IMR-90 (cell line): Measurements from ENCODE around the gene PNRC2. TPM values are rescaled to one million over a fixed set of nuclear protein-coding genes. Genes with fewer than 3 reads are reported as not detected.

Source experiments
- ATAC-seq: fragments of 200-7000 bp; cut with Tn5 transposase; 2 replicates; pipeline ENCODE4 v1.9.1; 2020; ENCODE audit warnings: low read depth, mild to moderate bottlenecking, moderate library complexity
- BruUV-seq: library from RNA; stranded (reverse); fragments of 400-500 nt; replicated peaks from 2 replicates; lab custom pipeline; 2021; lab: Mats Ljungman, UMichigan
- CTCF ChIA-PET: fragments of 300-600 bp; formaldehyde crosslinking; extraction: SDS; loops from one replicate; lab custom pipeline; 2021; ENCODE audit warnings: antibody characterized with exemption; lab: Yijun Ruan, JAX
- POLR2A ChIA-PET: fragments of 300-600 bp; sonication (Branson Sonifier 250); formaldehyde crosslinking; loops from one replicate; lab custom pipeline; 2022; ENCODE audit warnings: antibody characterized with exemption; ENCODE audit not compliant: unreplicated experiment; lab: Charles Lee
- DNase-seq: peaks from one replicate; pipeline ENCODE4 v3.0.0; 2013
- H2AFZ ChIP-seq: replicated peaks from 2 replicates; pipeline ENCODE3; 2013; ENCODE audit warnings: low read length, mild to moderate bottlenecking; ENCODE audit not compliant: poor library complexity
- H2AK5ac ChIP-seq: 2 replicates; pipeline ENCODE4 v1.6.1; 2013; ENCODE audit warnings: low read depth, low read length, inconsistent platforms
- H2AK9ac ChIP-seq: replicated peaks from 2 replicates; pipeline ENCODE3; 2013; ENCODE audit warnings: mild to moderate bottlenecking, low read depth, low read length, moderate library complexity; ENCODE audit not compliant: poor library complexity
- H2BK120ac ChIP-seq: 2 replicates; pipeline ENCODE4 v1.6.1; 2013; ENCODE audit warnings: low read depth, low read length, inconsistent platforms
- H2BK15ac ChIP-seq: 3 replicates; pipeline ENCODE4 v1.6.1; 2013; ENCODE audit warnings: low read depth, low read length, inconsistent platforms
- H2BK20ac ChIP-seq: 2 replicates; pipeline ENCODE4 v1.6.1; 2013; ENCODE audit warnings: low read depth, mild to moderate bottlenecking, inconsistent platforms, low read length, moderate library complexity
- H2BK5ac ChIP-seq: 2 replicates; pipeline ENCODE4 v1.6.1; 2013; ENCODE audit warnings: mild to moderate bottlenecking, low read depth, low read length, inconsistent platforms; ENCODE audit not compliant: poor library complexity, severe bottlenecking
- H3K14ac ChIP-seq: replicated peaks from 2 replicates; pipeline ENCODE4 v1.6.1; 2013; ENCODE audit warnings: low read depth, low read length, inconsistent platforms
- H3K18ac ChIP-seq: 2 replicates; pipeline ENCODE4 v1.6.1; 2013; ENCODE audit warnings: low read depth, low read length, control low read depth
- H3K23ac ChIP-seq: 2 replicates; pipeline ENCODE4 v1.6.1; 2013; ENCODE audit warnings: low read depth, low read length, inconsistent platforms
- H3K27ac ChIP-seq: 2 replicates; pipeline ENCODE4 v1.5.1; 2013; ENCODE audit warnings: mild to moderate bottlenecking, control low read depth, low read length; ENCODE audit not compliant: insufficient read depth
- H3K27me3 ChIP-seq: 2 replicates; pipeline ENCODE4 v1.6.1; 2013; ENCODE audit warnings: low read length; ENCODE audit not compliant: control insufficient read depth, insufficient read depth
- H3K36me3 ChIP-seq: 2 replicates; pipeline ENCODE4 v1.6.1; 2013; ENCODE audit warnings: low read length, mixed read lengths; ENCODE audit not compliant: control insufficient read depth, insufficient read depth
- H3K4ac ChIP-seq: 2 replicates; pipeline ENCODE4 v1.6.1; 2013; ENCODE audit warnings: low read depth, low read length, inconsistent platforms
- H3K4me1 ChIP-seq: 2 replicates; pipeline ENCODE4 v1.6.1; 2013; ENCODE audit warnings: low read length, mixed read lengths; ENCODE audit not compliant: control insufficient read depth, insufficient read depth
- H3K4me2 ChIP-seq: 2 replicates; pipeline ENCODE4 v1.6.1; 2013; ENCODE audit warnings: low read depth, mild to moderate bottlenecking, control low read depth, low read length, moderate library complexity
- H3K4me3 ChIP-seq: 2 replicates; pipeline ENCODE4 v1.5.1; 2013; ENCODE audit warnings: low read depth, mild to moderate bottlenecking, control low read depth, low read length, moderate library complexity; ENCODE audit not compliant: insufficient read depth
- H3K56ac ChIP-seq: 2 replicates; pipeline ENCODE4 v1.6.1; 2013; ENCODE audit warnings: low read length, inconsistent platforms; ENCODE audit not compliant: insufficient read depth; ENCODE audit errors: extremely low read depth
- H3K79me1 ChIP-seq, 2 experiments: 2 replicates each; pipeline ENCODE4 v1.6.1; 2013; ENCODE audit warnings: low read length in 2 of 2, inconsistent platforms in 1 of 2, low read depth in 1 of 2
- H3K9ac ChIP-seq: 2 replicates; pipeline ENCODE4 v1.6.1; 2013; ENCODE audit warnings: low read depth, low read length, control low read depth
- H3K9me1 ChIP-seq: 2 replicates; pipeline ENCODE4 v1.6.1; 2013; ENCODE audit warnings: low read length, inconsistent platforms; ENCODE audit not compliant: insufficient read depth
- H3K9me3 ChIP-seq: 2 replicates; pipeline ENCODE4 v1.6.1; 2013; ENCODE audit warnings: low read length; ENCODE audit not compliant: control insufficient read depth, insufficient read depth
- H4K20me1 ChIP-seq: 2 replicates; pipeline ENCODE4 v1.6.1; 2013; ENCODE audit warnings: low read length, inconsistent platforms; ENCODE audit not compliant: insufficient read depth
- H4K5ac ChIP-seq: 2 replicates; pipeline ENCODE4 v1.6.1; 2013; ENCODE audit warnings: mild to moderate bottlenecking, low read depth, low read length, control low read depth
- H4K8ac ChIP-seq, 2 experiments: 2 replicates each; pipeline ENCODE4 v1.6.1; 2013; ENCODE audit warnings: low read depth in 2 of 2, low read length in 2 of 2, control low read depth in 1 of 2, inconsistent platforms in 1 of 2
- H4K91ac ChIP-seq: 2 replicates; pipeline ENCODE4 v1.6.1; 2013; ENCODE audit warnings: low read depth, low read length, inconsistent platforms; ENCODE audit not compliant: insufficient read depth
- RFX5 ChIP-seq: IDR thresholded peaks from 2 replicates; pipeline ENCODE4 v1.8.0; 2012; ENCODE audit warnings: low read depth, mild to moderate bottlenecking, low read length, moderate library complexity
- WGBS, 2 experiments: methylation state at CpG; one replicate each; pipeline versions ENCODE4 v1.1.5 to v1.1.7; 2013; ENCODE audit warnings: missing lambda C conversion rate in 2 of 2; ENCODE audit not compliant: insufficient read length in 1 of 2; ENCODE audit errors: extremely low coverage in 2 of 2; 5-methylcytosine and 5-hydroxymethylcytosine counted together
- dilution Hi-C: fragments of 300-500 bp; cut with HindIII; formaldehyde crosslinking; loops from one replicate; pipeline ENCODE4 v1.14.3; 2018; ENCODE audit warnings: low sequenced_read_pairs; ENCODE audit not compliant: unreplicated experiment
- in situ Hi-C: fragments of 300-500 bp; cut with MboI; formaldehyde crosslinking; loops from 3 replicates; pipeline ENCODE4 v1.14.3; 2019; ENCODE audit warnings: low sequenced_read_pairs, inconsistent platforms, mixed read lengths
- intact Hi-C: fragments of 100-400 bp; cut with micrococcal nuclease; formaldehyde crosslinking; loops from 2 replicates; pipeline ENCODE4 v1.10.0; 2022
- polyA plus RNA-seq, 3 experiments: library from polyadenylated mRNA; depleted of rRNA; stranded (reverse); fragments of >200 nt; gene quantifications; 2 replicates each; pipeline ENCODE4 v1.2.3, GENCODE V29; 2012; ENCODE audit warnings: low replicate concordance in 1 of 3
- total RNA-seq: library from RNA; depleted of rRNA; stranded (reverse); fragments of >200 nt; gene quantifications from 2 replicates; pipeline ENCODE4 v1.2.3, GENCODE V29; 2012

PNRC2 gene
- total and polyA plus RNA-seq, 2 of the 4 experiments (the other 2 are of a cell fraction): 50.6 to 76.0 TPM

GRCh38 chr1:23953020-23953419, 6.6 kb upstream of the PNRC2 start:
- Histone ChIP-seq H2BK120ac (no peak overlapping the region), H3K18ac (no peak overlapping the region), H4K5ac (no peak overlapping the region), H3K23ac (no peak overlapping the region), H2AFZ (no peak overlapping the region), H3K56ac (no peak overlapping the region), H3K27ac (no peak overlapping the region), H3K27me3 (no peaks in the 10 kb centered on the region), H2BK15ac (0 out of 3 replicates have a peak overlapping the region, but pooled peaks have one; percentile 36), H3K4me2 (no peak overlapping the region), H2AK5ac (no peak overlapping the region), H3K9me1 (peaks cover 2% of the 10 kb centered on the region), H3K79me1 (0 out of 4 replicates have a peak, but pooled peaks cover 0 to under 1% of the 10 kb centered on the region in 2 experiments), H3K4me1 (peaks cover 2% of the 10 kb centered on the region; the same call in 1 of the 2 replicates), H2AK9ac (no peak overlapping the region), H3K14ac (no peak overlapping the region), H4K20me1 (no peaks in the 10 kb centered on the region), H3K36me3 (no peaks in the 10 kb centered on the region), H4K91ac (no peak overlapping the region), H2BK20ac (no peak overlapping the region; the same call in 1 of the 2 replicates), H3K9ac (no peak overlapping the region), H3K4ac (no peak overlapping the region), H2BK5ac (no peak overlapping the region), H3K9me3 (no peaks in the 10 kb centered on the region), H4K8ac (no peak overlapping the region), H3K4me3 (no peak overlapping the region)
- POLR2A ChIA-PET: no interaction called here
- WGBS, 2 experiments: no CpG with 5 or more reads among the region's 3 CpGs
- ATAC-seq (no peak), DNase-seq (no peak)
- in situ Hi-C loops (no loop called here), intact Hi-C loops (no loop called here), dilution Hi-C loops (no loop called here)
- no peak for TF ChIP-seq RFX5
- CTCF ChIA-PET: no interaction called here
- no TSS peak for BruUV-seq
